Heart left ventricle (tissue), 16 donors: ENCODE results near the gene FOXP1. TPM values are rescaled to one million over a fixed set of nuclear protein-coding genes. Genes with fewer than 3 reads are reported as not detected.

Source experiments
- ATAC-seq, 4 donors: fragments of 200-7000 bp; cut with Tn5 transposase; one replicate each; pipeline ENCODE4 v1.9.1; 2020 to 2022; ENCODE audit warnings: moderate library complexity in 4 of 4, mild to moderate bottlenecking in 3 of 4, moderate number of reproducible peaks in 1 of 4
- DNase-seq, 5 donors: peaks; one replicate each; pipeline ENCODE4 v3.0.0-alpha.2; 2020
- H3K27ac ChIP-seq, 12 donors: fragments of 200-600 bp; sonication (generic) in 4 of 12; one replicate each; pipeline versions ENCODE4 v1.5.0 to v1.8.0; 2016 to 2022; ENCODE audit warnings: mild to moderate bottlenecking in 2 of 12
- H3K27me3 ChIP-seq, 9 donors: fragments of 200-600 bp; sonication (generic) in 2 of 9; one replicate each; pipeline versions ENCODE4 v1.5.1 to v1.8.0; 2016 to 2022; ENCODE audit warnings: mild to moderate bottlenecking in 3 of 9
- H3K36me3 ChIP-seq, 9 donors: fragments of 200-600 bp; sonication (generic) in 2 of 9; one replicate each; pipeline versions ENCODE4 v1.5.0 to v1.8.0; 2018 to 2022; ENCODE audit warnings: mild to moderate bottlenecking in 2 of 9
- H3K4me1 ChIP-seq, 12 donors: fragments of 200-600 bp; sonication (generic) in 4 of 12; one replicate each; pipeline versions ENCODE4 v1.5.0 to v1.8.0; 2016 to 2022; ENCODE audit warnings: mild to moderate bottlenecking in 3 of 12
- H3K4me3 ChIP-seq, 12 donors: fragments of 200-600 bp; sonication (generic) in 4 of 12; one replicate each; pipeline versions ENCODE4 v1.5.0 to v1.8.0; 2017 to 2022; ENCODE audit warnings: mild to moderate bottlenecking in 9 of 12, moderate library complexity in 4 of 12
- H3K9me3 ChIP-seq, 12 donors: fragments of 200-600 bp; sonication (generic) in 4 of 12; one replicate each; pipeline versions ENCODE4 v1.5.0 to v1.8.0; 2016 to 2022; ENCODE audit warnings: mild to moderate bottlenecking in 1 of 12
- POLR2A ChIP-seq, 2 donors: fragments of 450-650 bp; IDR thresholded peaks; one replicate each; pipeline ENCODE4 v1.6.1; 2017; ENCODE audit warnings: antibody characterized with exemption in 2 of 2, mild to moderate bottlenecking in 2 of 2, moderate library complexity in 2 of 2
- whole genome bisulfite sequencing, 4 donors: extraction: QIAGEN DNeasy Blood & Tissue Kit in 2 of 4; methylation state at CpG; one replicate each; pipeline versions ENCODE4 v1.1.5 to v1.1.7; 2013 to 2018; 5-methylcytosine and 5-hydroxymethylcytosine counted together
- intact Hi-C, 10 donors: fragments of 100-400 bp; cut with DNase I; formaldehyde crosslinking; loops; one replicate each; pipeline versions ENCODE4 v1.11.1 to v1.14.2; 2022
- polyA plus RNA-seq, 2 donors: library from polyadenylated mRNA; stranded (reverse); fragments of 200-250 nt; gene quantifications; one replicate each; pipeline ENCODE4 v1.2.3, GENCODE V29; 2013
- total RNA-seq, 9 donors: library from RNA; depleted of rRNA in 2 of 9; stranded (reverse); fragments of >200 nt in 2 of 9; fragmentation: NEBNext Ultra II Directional in 3 of 9; extraction: Animal tissue kit (Norgen Biotek cat#: 25700) in 3 of 9; gene quantifications; one replicate each; pipeline versions ENCODE4 v1.1.0 to v1.2.4, GENCODE V29; 2016 to 2023
- TF ChIP-seq, protein P1 (sequence below), 12 donors: fragments of 200-600 bp; sonication (generic) in 4 of 12; IDR thresholded peaks; one replicate each; pipeline versions ENCODE4 v1.5.0 to v1.8.0; 2018 to 2022; ENCODE audit warnings: antibody characterized with exemption in 12 of 12, mild to moderate bottlenecking in 5 of 12
- donor health status: ischemic (EF 13 %, LVEDD 7.1; RV severe dilation, severe dysfunction).
- donor health status: healthy with polysubstance abuse.
- donor health status: DM: no; HTN: yes; CAD: no.
- donor health status: DM: no; HTN: no; CAD: no.
- donor health status: ischemic (EF 25% LVEDD 6.9; RV normal size, moderate dysfunction).
- donor health status: ischemic (EF 25% LVEDD 5.7; RV mildly dilated, moderate dysfunction).
- donor health status: healthy.
- donor health status: DM: yes; HTN: yes; CAD: no.
- donor health status: ischemic (EF 35%, LVEDD 5.7; RV mildly dilated, moderate dysfunction).
- donor health status: nonischemic (EF 11% LVEDD 7.7; RV severe dilation, severe dysfunction).
- donor health status: DM: yes; HTN: yes; CAD: no.
- donor health status: PGD.
- donor health status: ischemic (EF 29% LVEDD 5.4; RV normal size, mild dysfunction).
- donor health status: nonischemic (EF 23%, LVEDD 6.1; RV moderate dilation, normal function).

FOXP1 gene
- total and polyA plus RNA-seq, 11 donors: 14.9 to 67.8 (median 41.1) TPM

DNA sequence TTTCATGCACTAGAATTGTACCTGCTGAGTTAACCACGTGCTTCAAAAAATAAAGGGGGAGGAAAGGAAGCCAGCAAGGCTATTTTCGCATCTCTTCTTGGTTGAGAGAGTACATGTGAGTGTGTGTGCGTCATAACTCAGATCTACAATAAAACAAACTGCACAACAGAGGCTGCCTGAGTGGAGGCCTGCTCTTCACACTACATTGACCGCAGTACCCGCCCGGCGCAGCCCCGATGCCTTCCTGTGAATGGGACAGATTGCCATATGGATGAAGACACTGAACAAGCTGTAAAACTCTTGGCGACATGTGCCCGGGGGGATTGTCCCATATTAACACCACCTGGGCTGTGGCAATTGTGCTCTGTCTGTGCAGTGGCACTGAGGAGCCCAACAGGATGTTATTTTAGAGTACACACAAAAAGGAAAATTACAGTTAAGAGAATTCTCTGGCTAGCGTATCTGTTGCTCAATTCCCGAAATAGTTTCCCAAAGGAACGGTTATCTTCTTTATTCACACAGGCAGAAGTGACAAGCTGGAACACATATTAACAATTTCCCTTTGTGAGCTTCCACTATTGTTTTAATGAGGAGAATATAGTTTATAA lies 551.5 kb downstream of the FOXP1 start:
- DNase-seq (peak in 3 of 5 donors; percentile 21 to 59 (median 30)), ATAC-seq (peak in 3 of 4 donors; percentile 63 to 70 (median 65))
- peaks cover 0 to 55% (median 19%) of the 10 kb centered on the region in 9 donors for H3K36me3 ChIP-seq
- no peaks in the 10 kb centered on the region for H3K27me3 ChIP-seq
- TF ChIP-seq, protein P1, sequence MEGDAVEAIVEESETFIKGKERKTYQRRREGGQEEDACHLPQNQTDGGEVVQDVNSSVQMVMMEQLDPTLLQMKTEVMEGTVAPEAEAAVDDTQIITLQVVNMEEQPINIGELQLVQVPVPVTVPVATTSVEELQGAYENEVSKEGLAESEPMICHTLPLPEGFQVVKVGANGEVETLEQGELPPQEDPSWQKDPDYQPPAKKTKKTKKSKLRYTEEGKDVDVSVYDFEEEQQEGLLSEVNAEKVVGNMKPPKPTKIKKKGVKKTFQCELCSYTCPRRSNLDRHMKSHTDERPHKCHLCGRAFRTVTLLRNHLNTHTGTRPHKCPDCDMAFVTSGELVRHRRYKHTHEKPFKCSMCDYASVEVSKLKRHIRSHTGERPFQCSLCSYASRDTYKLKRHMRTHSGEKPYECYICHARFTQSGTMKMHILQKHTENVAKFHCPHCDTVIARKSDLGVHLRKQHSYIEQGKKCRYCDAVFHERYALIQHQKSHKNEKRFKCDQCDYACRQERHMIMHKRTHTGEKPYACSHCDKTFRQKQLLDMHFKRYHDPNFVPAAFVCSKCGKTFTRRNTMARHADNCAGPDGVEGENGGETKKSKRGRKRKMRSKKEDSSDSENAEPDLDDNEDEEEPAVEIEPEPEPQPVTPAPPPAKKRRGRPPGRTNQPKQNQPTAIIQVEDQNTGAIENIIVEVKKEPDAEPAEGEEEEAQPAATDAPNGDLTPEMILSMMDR (IDR thresholded peaks at IDR 0.05): no peak
- no peak for TF ChIP-seq POLR2A (IDR thresholded peaks at IDR 0.05)
- H3K4me1 ChIP-seq: peaks cover 9 to 81% (median 45%) of the 10 kb centered on the region in 12 donors
- peak overlapping the region in 1 of 12 donors; percentile 3 for H3K4me3 ChIP-seq
- no peaks in the 10 kb centered on the region for H3K9me3 ChIP-seq
- WGBS, 4 donors: 41 to 57% (median 45%) methylated on average over 13 of the region's 13 CpGs
- H3K27ac ChIP-seq: peak overlapping the region; percentile 6 to 70 (median 61)
- intact Hi-C loops: loop anchor here in 1 of 10 donors (5.0 kb wide), 1 partner anchor 35 kb away; no protein-coding TSS in a partner anchor

DNA sequence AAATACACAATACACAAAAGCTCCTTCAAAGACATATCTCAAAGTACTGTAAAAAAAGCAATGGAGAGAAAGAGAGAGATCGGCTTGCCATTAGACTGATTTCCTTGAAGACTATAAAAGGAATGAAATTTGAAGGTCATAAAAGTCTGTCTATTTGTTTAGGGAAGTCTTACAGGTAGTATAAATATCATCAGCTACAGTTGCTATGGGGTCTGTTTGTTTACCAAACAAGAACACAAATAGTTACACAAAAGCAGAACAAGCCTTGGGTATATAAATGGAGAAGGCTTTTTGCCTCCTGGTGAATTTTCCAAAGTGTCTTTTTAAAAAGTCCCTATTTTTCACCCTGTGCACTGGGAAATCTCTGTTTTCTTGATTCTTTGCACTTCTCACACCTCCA lies 552.3 kb downstream of the FOXP1 start:
- intact Hi-C loops: loop anchor here in 1 of 10 donors (5.0 kb wide), 1 partner anchor 36 kb away; no protein-coding TSS in a partner anchor
- H3K4me3 ChIP-seq: no peak overlapping the region
- WGBS, 4 donors: 53 to 69% (median 63%) methylated on average over 1 of the region's 1 CpG
- DNase-seq (no peak), ATAC-seq (peak in 1 of 4 donors; percentile 23)
- peaks cover 0 to 47% (median 14%) of the 10 kb centered on the region in 9 donors for H3K36me3 ChIP-seq
- H3K9me3 ChIP-seq: no peaks in the 10 kb centered on the region
- no peaks in the 10 kb centered on the region for H3K27me3 ChIP-seq
- H3K4me1 ChIP-seq: peaks cover 9 to 87% (median 53%) of the 10 kb centered on the region in 12 donors
- peak overlapping the region in 7 of 12 donors; percentile 6 to 69 (median 61) for H3K27ac ChIP-seq
- TF ChIP-seq, protein P1 (IDR thresholded peaks at IDR 0.05): no peak
- TF ChIP-seq POLR2A (IDR thresholded peaks at IDR 0.05): no peak

DNA sequence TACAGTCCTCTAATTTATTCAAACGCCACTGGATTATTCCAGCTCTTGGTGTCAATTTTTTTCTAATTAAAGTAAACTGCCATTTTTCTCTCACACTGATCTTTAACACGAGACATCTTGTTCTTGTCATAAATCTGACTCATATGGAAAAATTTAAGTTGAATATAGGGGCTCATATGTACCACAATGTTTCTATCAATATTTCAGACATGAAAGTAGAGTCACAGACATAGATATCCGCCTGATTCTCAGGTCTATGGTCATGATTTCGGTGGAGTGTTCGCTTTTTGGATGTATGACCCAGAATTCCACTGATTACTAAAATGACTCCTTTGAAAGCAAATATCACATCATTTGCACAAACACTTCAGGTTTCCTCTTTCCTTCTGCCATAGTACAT lies 552.8 kb downstream of the FOXP1 start:
- H3K27ac ChIP-seq: peak overlapping the region in 4 of 12 donors; percentile 6 to 69 (median 60)
- no peak overlapping the region for H3K4me3 ChIP-seq
- peaks cover 0 to 50% (median 14%) of the 10 kb centered on the region in 9 donors for H3K36me3 ChIP-seq
- ATAC-seq (no peak), DNase-seq (no peak)
- no peak for TF ChIP-seq POLR2A (IDR thresholded peaks at IDR 0.05)
- TF ChIP-seq, protein P1 (IDR thresholded peaks at IDR 0.05): no peak
- 93 to 96% (median 94%) methylated on average over 5 of the region's 5 CpGs for WGBS, 4 donors
- H3K9me3 ChIP-seq: no peaks in the 10 kb centered on the region
- H3K4me1 ChIP-seq: peaks cover 9 to 87% (median 54%) of the 10 kb centered on the region in 12 donors
- intact Hi-C loops: loop anchor here in 1 of 10 donors (5.0 kb wide), 1 partner anchor 37 kb away; no protein-coding TSS in a partner anchor
- H3K27me3 ChIP-seq: no peaks in the 10 kb centered on the region

DNA sequence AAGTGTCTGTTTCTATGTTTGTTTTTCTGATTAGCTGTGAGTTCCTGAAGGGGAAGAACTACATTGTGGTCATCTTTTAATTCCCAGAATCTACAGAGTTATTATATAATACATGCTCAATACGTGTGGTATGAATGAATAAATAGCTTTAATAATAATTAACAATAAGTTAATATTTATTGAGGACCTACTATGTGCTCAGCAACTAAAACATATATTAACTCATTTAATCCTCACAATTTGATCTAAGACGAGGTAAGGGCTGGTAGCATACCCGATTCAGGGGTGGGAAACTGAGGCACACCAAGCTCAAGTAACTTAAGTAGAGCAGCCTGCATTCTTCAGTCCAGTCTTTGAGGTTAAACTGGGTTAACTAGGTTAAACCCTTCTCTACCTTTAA lies 553.8 kb downstream of the FOXP1 start:
- no peaks in the 10 kb centered on the region for H3K27me3 ChIP-seq
- peaks cover 9 to 84% (median 51%) of the 10 kb centered on the region in 12 donors for H3K4me1 ChIP-seq
- no peak for DNase-seq
- no peak overlapping the region for H3K4me3 ChIP-seq
- intact Hi-C loops: loop anchor here in 1 of 10 donors (5.0 kb wide), 1 partner anchor 38 kb away; no protein-coding TSS in a partner anchor
- no peaks in the 10 kb centered on the region for H3K9me3 ChIP-seq
- peaks cover 0 to 43% (median 11%) of the 10 kb centered on the region in 9 donors for H3K36me3 ChIP-seq
- H3K27ac ChIP-seq: no peak overlapping the region
- 97 to 99% (median 97%) methylated on average over 3 of the region's 3 CpGs for WGBS, 4 donors
- ATAC-seq: no peak
- TF ChIP-seq, protein P1 (IDR thresholded peaks at IDR 0.05): no peak
- no peak for TF ChIP-seq POLR2A (IDR thresholded peaks at IDR 0.05)
